CD4-positive, alpha-beta T cell treated with Interleukin-10 for 1 hour (primary cell): ENCODE data around the gene GNAI2.
"Not testable (repeated sequence)": the region's sequence is repeated elsewhere in the genome, so short reads cannot be mapped to it uniquely, and the experiment has no call there.

Source experiments
- DNase-seq: peaks from one replicate; pipeline ENCODE4 v3.0.0-alpha.2; 2020

GNAI2 gene

DNA sequence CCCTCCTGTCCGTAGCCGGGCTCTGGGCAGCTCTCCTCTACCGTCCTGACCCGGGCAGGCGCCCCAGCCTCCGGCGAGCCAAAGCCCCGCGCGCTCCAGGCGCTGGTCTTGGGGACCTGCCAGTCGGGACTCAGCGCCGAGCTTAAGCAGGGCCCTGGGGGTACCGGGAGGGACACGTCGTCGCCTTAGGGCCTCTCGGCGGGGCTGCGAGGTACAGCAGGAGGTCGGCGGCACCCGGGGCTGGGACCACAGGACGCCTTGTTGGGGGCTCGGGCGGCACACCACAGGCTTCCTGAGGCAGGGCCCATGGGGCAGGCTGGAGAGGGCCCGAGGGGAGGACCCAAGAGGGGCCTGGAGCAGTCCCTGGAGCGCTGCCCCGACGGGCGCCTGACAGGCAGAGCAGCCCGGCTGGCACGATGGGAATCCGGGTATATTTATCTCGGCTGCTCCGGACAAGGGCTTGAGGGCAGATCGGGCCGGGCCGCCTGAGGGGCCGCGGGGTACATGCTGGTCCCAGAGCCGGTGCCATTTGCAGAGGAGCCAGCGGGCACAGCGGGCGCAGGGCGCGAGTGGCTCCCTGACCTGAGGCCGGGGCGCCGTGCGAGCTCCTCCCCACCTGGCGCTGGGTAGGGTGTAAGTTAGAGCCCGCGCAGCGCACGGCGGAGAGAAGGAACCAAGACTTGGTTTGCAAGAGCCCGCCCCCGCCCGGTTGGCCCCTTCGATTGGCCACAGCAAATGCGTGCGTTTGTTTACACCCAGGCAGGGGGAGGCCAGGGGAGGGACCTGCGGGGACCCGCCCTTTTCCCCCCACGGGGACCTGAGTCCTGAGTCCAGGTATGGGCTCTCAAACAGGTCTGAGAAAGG, 30.4 kb upstream of the GNAI2 start:
- DNase-seq, result peak; percentile 26

DNA sequence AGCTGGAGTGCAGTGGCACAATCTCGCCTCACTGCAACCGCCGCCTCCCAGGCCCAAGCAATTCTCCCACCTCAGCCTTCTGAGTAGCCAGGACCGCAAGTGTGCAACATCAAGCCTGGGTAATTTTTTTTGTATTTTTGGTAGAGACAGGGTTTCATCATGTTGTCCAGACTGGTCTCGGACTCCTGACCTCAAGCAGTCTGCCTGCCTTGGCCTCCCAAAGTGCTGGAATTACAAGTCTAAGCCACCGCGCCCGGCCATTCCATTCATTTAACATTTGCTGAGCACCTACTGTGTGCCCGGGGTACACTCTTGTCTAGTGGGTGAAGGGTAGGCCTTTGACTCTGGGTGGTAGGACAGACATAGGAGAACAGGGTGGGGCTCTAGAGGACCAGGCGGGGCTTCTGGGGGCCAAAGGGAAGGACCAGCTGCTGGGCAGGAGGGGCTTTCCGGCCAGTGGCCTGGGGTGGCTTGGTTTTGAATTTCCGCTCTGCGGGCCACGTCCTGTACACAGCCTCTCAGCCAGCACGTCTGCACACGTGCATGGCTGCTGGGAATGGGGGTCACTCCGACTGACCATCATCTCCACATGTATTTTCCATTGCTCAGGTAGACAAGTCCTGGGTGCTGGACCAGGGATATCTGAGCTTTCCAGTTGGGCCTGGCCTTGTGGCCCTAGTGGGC, 28.5 kb upstream of the GNAI2 start:
- no peak for DNase-seq

GRCh38 chr3:50208677-50209344, 27.2 kb upstream of the GNAI2 start:
- DNase-seq, result no peak

DNA sequence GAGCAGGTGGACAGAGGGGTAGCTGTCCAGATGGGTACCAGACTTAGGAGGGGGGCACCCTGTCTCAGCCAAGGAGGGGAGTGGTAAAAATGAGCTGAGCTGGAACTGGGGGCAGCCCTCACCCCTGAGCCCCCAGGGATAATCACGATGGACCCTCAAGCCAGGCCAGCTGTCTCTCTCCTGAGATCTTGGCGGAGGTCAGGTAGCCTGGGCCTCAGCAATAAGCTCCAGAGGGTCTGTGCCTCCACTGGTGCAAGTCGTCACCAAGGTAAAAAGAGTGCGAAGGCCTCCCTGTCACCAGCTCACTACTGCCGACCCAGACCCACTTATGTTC, 25.9 kb upstream of the GNAI2 start:
- no peak for DNase-seq

DNA sequence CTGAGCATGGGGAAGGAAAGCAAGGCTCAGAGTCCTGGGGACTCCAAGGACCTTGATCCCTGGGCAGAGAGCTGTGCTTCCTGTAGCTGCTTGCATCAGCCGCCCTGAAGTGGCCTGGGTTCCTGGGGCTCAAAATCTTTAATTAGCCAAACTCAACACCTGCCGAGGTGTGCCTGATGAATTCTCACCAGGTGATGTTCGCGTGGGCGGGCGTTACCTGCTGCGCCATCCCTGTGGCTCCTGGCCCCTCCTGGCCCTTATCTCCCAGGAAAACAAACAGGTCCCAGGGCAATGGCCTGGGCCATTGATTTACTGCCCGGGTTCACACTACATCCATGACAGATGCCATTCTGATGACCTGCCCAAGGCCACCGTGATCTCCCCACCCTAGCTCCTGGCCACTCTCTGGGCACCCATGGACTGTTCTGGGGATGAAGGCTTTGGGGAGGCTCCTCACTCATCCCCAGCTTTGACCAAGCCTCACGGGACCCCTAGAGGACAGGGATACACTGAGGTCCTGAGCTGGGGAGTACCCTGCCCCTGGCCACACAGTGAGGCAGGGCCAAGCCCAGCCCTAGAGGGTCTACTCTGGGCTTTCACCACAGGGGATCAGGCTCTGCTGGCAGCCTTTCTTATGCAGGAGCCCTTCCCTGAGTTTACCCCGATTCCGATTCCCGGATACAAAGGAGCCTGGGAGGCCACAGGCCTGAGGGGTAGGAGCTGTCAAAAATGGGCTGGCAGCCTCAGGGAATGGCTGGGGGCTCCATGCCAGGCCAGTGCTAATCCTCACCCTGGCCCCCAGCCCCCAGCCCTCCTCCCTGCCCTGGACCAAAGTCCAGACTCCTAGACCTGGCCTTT, 25.3 kb upstream of the GNAI2 start:
- no peak for DNase-seq

DNA sequence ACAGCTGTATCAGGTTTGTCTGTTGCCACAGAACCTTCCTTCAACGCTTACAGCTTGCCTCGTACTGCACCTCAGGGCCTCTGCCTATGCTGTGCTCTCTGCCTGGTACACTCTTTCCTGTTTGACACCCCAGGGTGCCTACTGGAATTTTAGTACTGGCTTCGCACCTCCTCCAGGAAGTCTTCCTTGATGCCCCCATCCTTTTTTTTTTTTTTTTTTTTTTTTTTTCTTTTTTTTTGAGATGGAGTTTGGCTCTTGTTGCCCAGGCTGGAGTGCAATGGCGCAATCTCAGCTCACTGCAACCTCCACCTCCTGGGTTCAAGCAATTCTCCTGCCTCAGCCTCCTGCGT, 24.7 kb upstream of the GNAI2 start:
- DNase-seq, result not testable (repeated sequence)

GRCh38 chr3:50211930-50212329, 24.1 kb upstream of the GNAI2 start:
- no peak for DNase-seq

- no peak for DNase-seq
Measured at GRCh38 chr3:50212502-50212901, 23.5 kb upstream of the GNAI2 start.

DNA sequence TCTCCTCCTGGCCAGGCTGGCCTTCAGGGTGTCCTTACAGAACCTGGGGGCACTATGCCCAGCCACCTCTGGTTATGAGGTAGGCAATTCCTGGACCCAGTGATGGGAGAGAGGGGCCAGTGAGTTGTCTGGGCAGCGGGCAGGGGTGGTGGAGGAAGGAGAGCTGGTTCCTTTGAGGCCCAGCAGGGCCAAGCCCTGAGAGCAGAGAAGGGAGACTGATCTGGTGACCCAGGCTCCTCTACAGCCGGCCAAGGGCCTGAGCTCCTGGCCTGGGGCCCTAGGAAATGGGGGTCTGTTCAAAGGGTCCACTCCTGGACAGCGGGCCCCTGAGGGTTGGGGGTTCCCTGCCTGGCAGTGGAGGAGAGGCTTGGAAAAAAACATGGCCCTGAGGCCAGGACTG, 23.0 kb upstream of the GNAI2 start:
- DNase-seq, result no peak

- no peak for DNase-seq
Measured at GRCh38 chr3:50213373-50213772, 22.6 kb upstream of the GNAI2 start.

- no peak for DNase-seq
Measured at GRCh38 chr3:50214824-50215223, 21.2 kb upstream of the GNAI2 start.

DNA sequence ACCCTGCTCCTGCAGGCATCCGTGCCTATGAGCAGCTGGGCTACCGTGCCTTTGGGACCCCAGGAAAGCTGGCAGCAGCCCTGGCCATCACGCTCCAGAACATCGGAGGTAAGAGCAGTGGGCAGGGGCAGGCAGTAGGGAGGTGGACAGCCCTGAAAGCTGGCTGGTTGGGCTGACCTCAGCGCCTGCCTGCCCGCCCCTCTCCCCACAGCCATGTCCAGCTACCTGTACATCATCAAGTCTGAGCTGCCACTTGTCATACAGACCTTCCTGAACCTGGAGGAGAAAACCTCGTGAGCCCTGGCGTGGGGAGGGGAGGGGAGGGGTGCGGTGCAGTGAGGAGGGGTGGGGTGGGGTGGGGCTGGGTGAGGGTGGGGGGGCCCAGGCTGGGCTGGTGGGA, 20.5 kb upstream of the GNAI2 start:
- no peak for DNase-seq

DNA sequence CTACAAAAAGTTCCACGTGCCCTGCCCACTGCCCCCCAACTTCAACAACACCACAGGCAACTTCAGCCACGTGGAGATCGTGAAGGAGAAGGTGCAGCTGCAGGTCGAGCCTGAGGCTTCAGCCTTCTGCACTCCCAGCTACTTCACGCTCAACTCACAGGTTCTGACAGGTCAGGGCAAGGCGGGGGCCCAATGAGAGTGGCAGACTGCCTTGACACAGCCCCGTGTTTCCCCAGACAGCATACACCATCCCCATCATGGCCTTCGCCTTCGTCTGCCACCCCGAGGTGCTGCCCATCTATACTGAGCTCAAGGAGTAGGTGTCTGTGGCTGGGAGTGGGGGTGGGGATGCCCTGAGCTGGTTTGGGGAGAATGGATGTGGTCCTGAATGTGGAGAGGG, 18.3 kb upstream of the GNAI2 start:
- no peak for DNase-seq

- DNase-seq, result no peak
Measured at GRCh38 chr3:50218448-50218847, 17.6 kb upstream of the GNAI2 start.

GRCh38 chr3:50219285-50219684, 16.7 kb upstream of the GNAI2 start:
- no peak for DNase-seq

- no peak for DNase-seq
Measured at GRCh38 chr3:50220109-50220508, 15.9 kb upstream of the GNAI2 start.

GRCh38 chr3:50221051-50221410, 15.0 kb upstream of the GNAI2 start:
- no peak for DNase-seq

- no peak for DNase-seq
Measured at GRCh38 chr3:50221411-50222168, 14.4 kb upstream of the GNAI2 start.

GRCh38 chr3:50222169-50222528, 13.9 kb upstream of the GNAI2 start:
- DNase-seq, result no peak

GRCh38 chr3:50224639-50225038, 11.4 kb upstream of the GNAI2 start:
- no peak for DNase-seq

DNA sequence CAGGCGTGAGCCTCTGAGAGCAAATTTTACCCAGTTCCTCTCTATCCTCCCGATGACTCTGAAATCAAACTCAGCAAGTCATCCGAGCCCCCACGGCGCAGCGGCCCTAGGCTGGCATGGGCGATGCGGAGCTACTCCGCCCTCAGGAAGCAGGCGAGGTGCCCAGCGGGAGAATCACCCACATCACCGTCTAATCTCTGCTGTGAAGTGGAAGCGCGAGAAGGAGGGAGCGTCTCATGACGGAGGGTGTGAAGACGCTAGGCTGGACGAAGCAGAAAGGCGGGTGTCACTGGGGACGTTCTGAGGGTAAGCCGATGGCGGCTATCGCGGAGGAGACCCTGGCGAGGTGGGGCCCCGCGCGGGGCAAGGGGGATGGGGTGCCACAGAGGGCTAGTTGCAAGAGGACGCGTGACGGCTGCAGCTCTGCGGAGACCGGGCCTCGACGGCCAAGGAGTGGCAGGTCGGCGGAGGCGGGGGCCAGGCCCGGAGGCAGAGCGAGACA, 9.1 kb upstream of the GNAI2 start:
- DNase-seq, result peak; percentile 46
